ENCODE data around the gene OR2T35.
"Not testable (repeated sequence)": the region's sequence is repeated elsewhere in the genome, so short reads cannot be mapped to it uniquely, and the experiment has no call there.

DNA sequence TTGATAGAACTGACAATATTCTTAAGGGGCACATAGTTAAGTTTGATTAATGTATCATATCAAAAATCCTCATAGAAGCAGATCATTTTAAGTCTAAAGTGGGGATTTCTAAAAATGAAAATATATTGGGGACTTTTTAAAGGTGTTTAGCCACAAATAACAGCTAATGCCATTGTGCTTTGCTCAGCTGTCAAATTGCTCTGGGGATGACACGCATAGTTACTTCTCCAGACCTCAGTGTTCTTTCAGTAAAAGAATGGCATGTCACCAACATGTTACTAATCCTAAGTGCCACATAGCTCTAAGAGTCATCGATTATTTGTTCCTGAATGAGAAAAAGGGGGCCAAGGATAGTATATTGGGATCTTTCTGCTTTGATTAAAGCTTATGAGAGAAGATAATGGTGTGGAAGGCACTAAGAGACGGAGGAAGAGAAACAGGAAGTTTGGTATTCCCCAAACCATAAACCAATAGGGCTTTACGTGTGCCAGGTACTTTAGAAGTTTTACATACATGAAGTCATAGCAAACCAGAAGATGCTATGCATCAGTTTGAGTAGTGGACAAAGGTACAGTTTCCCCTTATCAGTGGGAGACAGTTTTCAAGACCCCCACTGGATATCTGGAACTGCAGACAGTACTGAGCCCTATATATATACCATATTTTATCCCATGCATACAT lies 2.0 kb downstream of the OR2T35 start:
- TF ChIP-seq, protein P1, sequence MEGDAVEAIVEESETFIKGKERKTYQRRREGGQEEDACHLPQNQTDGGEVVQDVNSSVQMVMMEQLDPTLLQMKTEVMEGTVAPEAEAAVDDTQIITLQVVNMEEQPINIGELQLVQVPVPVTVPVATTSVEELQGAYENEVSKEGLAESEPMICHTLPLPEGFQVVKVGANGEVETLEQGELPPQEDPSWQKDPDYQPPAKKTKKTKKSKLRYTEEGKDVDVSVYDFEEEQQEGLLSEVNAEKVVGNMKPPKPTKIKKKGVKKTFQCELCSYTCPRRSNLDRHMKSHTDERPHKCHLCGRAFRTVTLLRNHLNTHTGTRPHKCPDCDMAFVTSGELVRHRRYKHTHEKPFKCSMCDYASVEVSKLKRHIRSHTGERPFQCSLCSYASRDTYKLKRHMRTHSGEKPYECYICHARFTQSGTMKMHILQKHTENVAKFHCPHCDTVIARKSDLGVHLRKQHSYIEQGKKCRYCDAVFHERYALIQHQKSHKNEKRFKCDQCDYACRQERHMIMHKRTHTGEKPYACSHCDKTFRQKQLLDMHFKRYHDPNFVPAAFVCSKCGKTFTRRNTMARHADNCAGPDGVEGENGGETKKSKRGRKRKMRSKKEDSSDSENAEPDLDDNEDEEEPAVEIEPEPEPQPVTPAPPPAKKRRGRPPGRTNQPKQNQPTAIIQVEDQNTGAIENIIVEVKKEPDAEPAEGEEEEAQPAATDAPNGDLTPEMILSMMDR (IDR thresholded peaks at IDR 0.05 in 2 of 3, conservative IDR thresholded peaks at IDR 0.05 in 1 of 3; ENCODE audit: borderline replicate concordance in 1 of 3, insufficient read depth in 1 of 3, low read depth in 2 of 3, low read length in 2 of 3): not testable (repeated sequence)
- TF ChIP-seq POLR2A (IDR thresholded peaks at IDR 0.05; ENCODE audit: borderline replicate concordance, extremely low read depth, insufficient read depth, insufficient read length); EGR1 (IDR thresholded peaks at IDR 0.05; ENCODE audit: low read depth); POLR2AphosphoS5 (IDR thresholded peaks at IDR 0.05; ENCODE audit: low read depth, low read length); SP1 (IDR thresholded peaks at IDR 0.05; ENCODE audit: low read depth); SIN3A (IDR thresholded peaks at IDR 0.05; ENCODE audit: low read depth): not testable (repeated sequence)
